GM12878 (cell line): ENCODE data around the gene DPP6. TPM values are rescaled to one million over a fixed set of nuclear protein-coding genes. Genes with fewer than 3 reads are reported as not detected.

Source experiments
- ATAC-seq: fragments of 200-7000 bp; cut with Tn5 transposase; 3 replicates; pipeline ENCODE4 v1.9.1; 2020; ENCODE audit warnings: mild to moderate bottlenecking, moderate library complexity
- BruUV-seq: library from RNA; stranded (reverse); fragments of 400-500 nt; replicated peaks from 2 replicates; lab custom pipeline; 2021; lab: Mats Ljungman, UMichigan
- CTCF ChIA-PET: fragments of 300-600 bp; sonication (Branson Sonifier 250); formaldehyde crosslinking; extraction: SDS; loops from one replicate; lab custom pipeline; 2021; ENCODE audit warnings: inconsistent platforms; lab: Yijun Ruan, JAX
- POLR2A ChIA-PET: fragments of 350-600 bp; formaldehyde crosslinking; extraction: SDS; loops from one replicate; lab custom pipeline; 2021; ENCODE audit warnings: inconsistent platforms; lab: Charles Lee
- RAD21 ChIA-PET: fragments of 300-600 bp; sonication (Branson Sonifier 250); formaldehyde crosslinking; loops from one replicate; lab custom pipeline; 2023; ENCODE audit warnings: antibody characterized with exemption; ENCODE audit not compliant: unreplicated experiment; lab: Charles Lee
- SMC1A ChIA-PET: fragments of 300-600 bp; sonication (Branson Sonifier 250); formaldehyde crosslinking; loops from one replicate; lab custom pipeline; 2023; ENCODE audit not compliant: unreplicated experiment, uncharacterized antibody; lab: Charles Lee
- DNase-seq: peaks from one replicate; pipeline ENCODE4 v3.0.0-alpha.2; 2011; ENCODE audit warnings: low read depth, low spot score
- FAIRE-seq: peaks from 3 replicates; lab custom pipeline; 2011; peaks lifted over from hg19 to GRCh38; lab: Jason Lieb, UNC
- H2AFZ ChIP-seq: 2 replicates; pipeline ENCODE4 v1.6.0; 2011; ENCODE audit warnings: low read depth, low read length, control low read depth; ENCODE audit not compliant: control insufficient read depth
- H3K27ac ChIP-seq: 2 replicates; pipeline ENCODE4 v1.5.1; 2011; ENCODE audit warnings: control low read depth; ENCODE audit not compliant: control insufficient read depth, insufficient read depth
- H3K27me3 ChIP-seq, 2 experiments: replicated peaks in 1 of 2; 2 replicates each; pipeline versions ENCODE4 v1.6.0 to v1.6.1; 2011; ENCODE audit warnings: low read length in 1 of 2; ENCODE audit not compliant: control insufficient read depth in 2 of 2, insufficient read depth in 2 of 2
- H3K36me3 ChIP-seq, 2 experiments: 2 replicates each; pipeline ENCODE4 v1.5.1; 2011; ENCODE audit warnings: low read length in 1 of 2; ENCODE audit not compliant: control insufficient read depth in 2 of 2, insufficient read depth in 2 of 2
- H3K4me1 ChIP-seq: 2 replicates; pipeline ENCODE4 v1.6.1; 2011; ENCODE audit warnings: mild to moderate bottlenecking, low read length, moderate library complexity, mixed read lengths; ENCODE audit not compliant: control insufficient read depth, insufficient read depth
- H3K4me2 ChIP-seq: 2 replicates; pipeline ENCODE4 v1.6.0; 2011; ENCODE audit warnings: control low read depth; ENCODE audit not compliant: control insufficient read depth, insufficient read depth
- H3K4me3 ChIP-seq: fragments of 200-600 bp; sonication (generic); 2 replicates; pipeline ENCODE4 v1.5.1; 2016
- H3K79me2 ChIP-seq: 2 replicates; pipeline ENCODE4 v1.6.0; 2011; ENCODE audit warnings: low read length; ENCODE audit not compliant: control insufficient read depth, insufficient read depth
- H3K9ac ChIP-seq: 2 replicates; pipeline ENCODE4 v1.8.0; 2011; ENCODE audit warnings: low read length, control low read depth, mixed read lengths; ENCODE audit not compliant: control insufficient read depth, insufficient read depth
- H3K9me3 ChIP-seq: replicated peaks from 3 replicates; pipeline ENCODE4 v1.5.1; 2011; ENCODE audit warnings: mild to moderate bottlenecking, low read length; ENCODE audit not compliant: control insufficient read depth, insufficient read depth
- H4K20me1 ChIP-seq: 2 replicates; pipeline ENCODE4 v1.6.0; 2011; ENCODE audit not compliant: control insufficient read depth, insufficient read depth
- BHLHE40 ChIP-seq, 2 experiments: fragments of 450-650 bp in 1 of 2; IDR thresholded peaks; 2 replicates each; pipeline ENCODE4 v1.6.1; 2011 to 2017; ENCODE audit warnings: low read depth in 2 of 2, borderline replicate concordance in 1 of 2, improper control_type of control experiment in 1 of 2, low read length in 1 of 2, mild to moderate bottlenecking in 1 of 2
- CHD4 ChIP-seq: fragments of 200-600 bp; sonication (generic); IDR thresholded peaks from 2 replicates; pipeline ENCODE4 v1.6.1; 2016; ENCODE audit warnings: mild to moderate bottlenecking
- FOXM1 ChIP-seq: IDR thresholded peaks from 2 replicates; pipeline ENCODE4 v1.6.1; 2012; ENCODE audit warnings: low read depth, mild to moderate bottlenecking, inconsistent platforms, low read length, moderate library complexity
- MAX ChIP-seq: IDR thresholded peaks from 2 replicates; pipeline ENCODE4 v1.6.1; 2012; ENCODE audit warnings: low read depth, low read length, improper control_type of control experiment
- POLR2AphosphoS5 ChIP-seq: IDR thresholded peaks from 2 replicates; pipeline ENCODE4 v1.6.1; 2011; ENCODE audit warnings: mild to moderate bottlenecking, low read length, inconsistent platforms
- RELB ChIP-seq: fragments of 450-650 bp; IDR thresholded peaks from 2 replicates; pipeline ENCODE4 v1.6.1; 2017; ENCODE audit warnings: low read depth, mild to moderate bottlenecking, moderate library complexity
- ZNF384 ChIP-seq: IDR thresholded peaks from 2 replicates; pipeline ENCODE4 v1.6.1; 2012; ENCODE audit warnings: low read depth, mild to moderate bottlenecking, low read length, improper control_type of control experiment, borderline replicate concordance
- WGBS: methylation state at CpG from one replicate; pipeline ENCODE4 v1.1.6; 2016; ENCODE audit warnings: low lambda C conversion rate; ENCODE audit not compliant: insufficient replicate concordance, insufficient coverage; ENCODE audit errors: missing lambda C conversion rate; 5-methylcytosine and 5-hydroxymethylcytosine counted together
- in situ Hi-C: fragments of 300-500 bp; cut with MboI; formaldehyde crosslinking; loops from 9 replicates; pipeline ENCODE4 v1.14.3; 2018; ENCODE audit warnings: mixed read lengths
- intact Hi-C: fragments of 100-400 bp; cut with micrococcal nuclease; formaldehyde crosslinking; loops from one replicate; pipeline ENCODE4 v1.14.2; 2022; ENCODE audit not compliant: unreplicated experiment
- polyA plus RNA-seq, 11 experiments: library from polyadenylated mRNA; depleted of rRNA in 4 of 11; unstranded in 6 of 11; stranded (reverse) in 5 of 11; fragments of >200 nt; fragmentation: Nextera tagmentation in 4 of 11; fragmentation: Illumina TruSeq in 1 of 11; extraction: Ambion mirVana in 4 of 11; extraction: Trizol in 1 of 11; gene quantifications; 1 replicate in 1 of 11; 2 replicates in 10 of 11; pipeline versions ENCODE4 v1.2.1 to v1.2.3, GENCODE V29; 2011 to 2016; ENCODE audit warnings: inconsistent platforms in 2 of 11, missing spikeins in 2 of 11, low read depth in 1 of 11
- total RNA-seq, 4 experiments: library from RNA; depleted of rRNA in 3 of 4; stranded (reverse); fragments of >200 nt in 3 of 4; fragmentation: Illumina TruSeq in 1 of 4; extraction: Trizol in 1 of 4; gene quantifications; 2 replicates each; pipeline versions ENCODE4 v1.2.1 to v1.2.3, GENCODE V29; 2013 to 2021

The DPP6 gene
- total and polyA plus RNA-seq, 10 of the 15 experiments (the other 5 are each of a cell fraction or from before 2014, with no cell fraction given), result not detected

- TF ChIP-seq MAX (no peak), BHLHE40 (IDR thresholded peaks at IDR 0.05; ENCODE audit: borderline replicate concordance in 1 of 2, low read depth in 2 of 2, low read length in 1 of 2) (peak in 1 of 2 experiments; percentile 48; a peak in 2 of 4 replicates)
- Histone ChIP-seq H3K36me3 (no peaks in the 10 kb centered on the region), H3K4me1 (peaks cover 8% of the 10 kb centered on the region), H3K4me2 (no peak overlapping the region), H2AFZ (no peak overlapping the region), H3K4me3 (no peak overlapping the region), H3K27ac (no peak overlapping the region), H3K9ac (no peak overlapping the region), H4K20me1 (no peaks in the 10 kb centered on the region), H3K9me3 (no peaks in the 10 kb centered on the region; the same call in 2 of the 3 replicates), H3K79me2 (no peaks in the 10 kb centered on the region), H3K27me3 (no peaks in the 10 kb centered on the region)
- 59% methylated on average over 14 of the region's 14 CpGs for WGBS
- FAIRE-seq (no peak), ATAC-seq (no peak), DNase-seq (no peak)
- ChIA-PET POLR2A (interaction anchor here (0.6 kb wide), 3 partner anchors 27 to 1974 kb away, joined by 5 to 10 read pairs (median 9); no protein-coding TSS in a partner anchor), RAD21 (interaction anchor here (0.9 to 1.4 kb wide), 3 partner anchors 22 to 62 kb away, joined by 3 to 4 read pairs (median 3); no protein-coding TSS in a partner anchor), CTCF (interaction anchor here (0.7 to 1.6 kb wide), 5 partner anchors 22 to 99 kb away, joined by 3 to 6 read pairs (median 3); no protein-coding TSS in a partner anchor), SMC1A (interaction anchor here (0.6 to 2.7 kb wide), 6 partner anchors 28 to 100 kb away, joined by 3 to 13 read pairs (median 4); no protein-coding TSS in a partner anchor)
- in situ Hi-C loops (no loop called here), intact Hi-C loops (loop anchor here (5.0 to 10.0 kb wide), 3 partner anchors 46 to 429 kb away; partner anchors contain the start of gene INSIG1)
- BruUV-seq, result no TSS peak
Observed at GRCh38 chr7:154865984-154866685, 813.9 kb downstream of the DPP6 start.

GRCh38 chr7:154867068-154867467, 814.9 kb downstream of the DPP6 start:
- SMC1A ChIA-PET, result interaction anchor here (0.6 to 0.9 kb wide), 2 partner anchors 61 to 99 kb away, joined by 3 to 5 read pairs; no protein-coding TSS in a partner anchor
- no peaks in the 10 kb centered on the region for H3K27me3 ChIP-seq
- H3K9me3 ChIP-seq, result no peaks in the 10 kb centered on the region; the same call in 2 of the 3 replicates
- intact Hi-C loops, result loop anchor here (1.0 to 10.0 kb wide), 4 partner anchors 30 to 428 kb away; partner anchors contain the start of gene INSIG1
- H4K20me1 ChIP-seq, result no peaks in the 10 kb centered on the region
- in situ Hi-C loops, result no loop called here
- WGBS, result under 1% methylated on average over 10 of the region's 10 CpGs
- H3K9ac ChIP-seq, result no peak overlapping the region
- RAD21 ChIA-PET, result interaction anchor here (0.6 to 1.4 kb wide), 2 partner anchors 61 to 65 kb away, joined by 3 to 4 read pairs; no protein-coding TSS in a partner anchor
- POLR2A ChIA-PET, result interaction anchor here (0.6 kb wide), 1 partner anchor 45 kb away, joined by 9 read pairs; no protein-coding TSS in a partner anchor
- no TSS peak for BruUV-seq
- H3K36me3 ChIP-seq, result no peaks in the 10 kb centered on the region
- H3K27ac ChIP-seq, result no peak overlapping the region
- H3K4me3 ChIP-seq, result no peak overlapping the region
- CTCF ChIA-PET, result interaction anchor here (0.7 to 1.1 kb wide), 2 partner anchors 23 to 31 kb away, joined by 3 read pairs; no protein-coding TSS in a partner anchor
- peak overlapping the region; percentile 72 for H3K4me2 ChIP-seq
- H2AFZ ChIP-seq, result peak overlapping the region; percentile 21; the same call in 1 of the 2 replicates
- DNase-seq, result peak; percentile 59
- FAIRE-seq, result peak; percentile 75
- peak; percentile 80 for ATAC-seq
- no peaks in the 10 kb centered on the region for H3K79me2 ChIP-seq
- H3K4me1 ChIP-seq, result peaks cover 8% of the 10 kb centered on the region
- peak; percentile 82 for TF ChIP-seq RELB
- TF ChIP-seq ZNF384, result no peak; the same call in 1 of the 2 replicates
- 0 out of 2 replicates have a peak, but pooled peaks have one; percentile 36 for TF ChIP-seq FOXM1
- no peak for TF ChIP-seq POLR2AphosphoS5
- TF ChIP-seq CHD4, result no peak
